GM13977 (cell line): Measurements from ENCODE around the gene NAXD.
"Not testable (repeated sequence)": the region's sequence is repeated elsewhere in the genome, so short reads cannot be mapped to it uniquely, and the experiment has no call there.

Experiments
- DNase-seq: peaks from one replicate; pipeline ENCODE4 v3.0.0; 2012; ENCODE audit warnings: low spot score
- in situ Hi-C: fragments of 300-500 bp; cut with MboI; formaldehyde crosslinking; loops from one replicate; pipeline ENCODE4 v1.12.0; 2022; ENCODE audit warnings: low sequenced_read_pairs, low pct_unique_long_range_greater_than_20kb, mixed read lengths, inconsistent platforms; ENCODE audit not compliant: unreplicated experiment
- TF ChIP-seq, protein P1 (sequence below): IDR thresholded peaks from 2 replicates; pipeline ENCODE4 v1.5.1; 2012; ENCODE audit warnings: mild to moderate bottlenecking, control low read depth; ENCODE audit not compliant: insufficient read depth; ENCODE audit errors: extremely low read depth, missing control alignments

The NAXD gene

DNA sequence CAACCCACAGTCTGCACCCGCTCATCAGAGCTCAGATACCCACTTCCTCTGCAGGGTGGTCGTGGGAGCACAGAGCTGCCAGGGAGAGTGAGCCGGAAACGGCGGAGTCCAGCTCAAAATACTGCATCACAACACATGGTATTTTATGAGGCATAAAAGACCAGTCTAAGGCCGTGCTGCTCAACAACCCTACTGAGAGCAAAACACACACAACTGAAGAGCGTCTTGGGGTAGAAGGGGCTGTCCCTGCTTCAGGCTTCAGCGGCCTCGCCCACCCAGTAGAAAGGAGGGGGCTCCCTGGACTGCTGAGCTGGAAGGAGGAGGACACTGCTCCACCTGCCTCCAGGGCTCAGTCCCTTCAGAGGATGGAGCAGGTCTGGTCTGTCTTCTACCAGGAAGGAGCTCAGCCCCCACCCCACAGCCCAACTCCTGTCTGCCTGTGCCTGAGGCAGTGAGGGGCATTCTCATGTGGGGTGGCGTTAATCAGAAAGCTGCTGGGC is 36.9 kb downstream of the NAXD start:
- no peak for DNase-seq
- TF ChIP-seq, protein P1, sequence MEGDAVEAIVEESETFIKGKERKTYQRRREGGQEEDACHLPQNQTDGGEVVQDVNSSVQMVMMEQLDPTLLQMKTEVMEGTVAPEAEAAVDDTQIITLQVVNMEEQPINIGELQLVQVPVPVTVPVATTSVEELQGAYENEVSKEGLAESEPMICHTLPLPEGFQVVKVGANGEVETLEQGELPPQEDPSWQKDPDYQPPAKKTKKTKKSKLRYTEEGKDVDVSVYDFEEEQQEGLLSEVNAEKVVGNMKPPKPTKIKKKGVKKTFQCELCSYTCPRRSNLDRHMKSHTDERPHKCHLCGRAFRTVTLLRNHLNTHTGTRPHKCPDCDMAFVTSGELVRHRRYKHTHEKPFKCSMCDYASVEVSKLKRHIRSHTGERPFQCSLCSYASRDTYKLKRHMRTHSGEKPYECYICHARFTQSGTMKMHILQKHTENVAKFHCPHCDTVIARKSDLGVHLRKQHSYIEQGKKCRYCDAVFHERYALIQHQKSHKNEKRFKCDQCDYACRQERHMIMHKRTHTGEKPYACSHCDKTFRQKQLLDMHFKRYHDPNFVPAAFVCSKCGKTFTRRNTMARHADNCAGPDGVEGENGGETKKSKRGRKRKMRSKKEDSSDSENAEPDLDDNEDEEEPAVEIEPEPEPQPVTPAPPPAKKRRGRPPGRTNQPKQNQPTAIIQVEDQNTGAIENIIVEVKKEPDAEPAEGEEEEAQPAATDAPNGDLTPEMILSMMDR: no peak
- in situ Hi-C loops: no loop called here

DNA sequence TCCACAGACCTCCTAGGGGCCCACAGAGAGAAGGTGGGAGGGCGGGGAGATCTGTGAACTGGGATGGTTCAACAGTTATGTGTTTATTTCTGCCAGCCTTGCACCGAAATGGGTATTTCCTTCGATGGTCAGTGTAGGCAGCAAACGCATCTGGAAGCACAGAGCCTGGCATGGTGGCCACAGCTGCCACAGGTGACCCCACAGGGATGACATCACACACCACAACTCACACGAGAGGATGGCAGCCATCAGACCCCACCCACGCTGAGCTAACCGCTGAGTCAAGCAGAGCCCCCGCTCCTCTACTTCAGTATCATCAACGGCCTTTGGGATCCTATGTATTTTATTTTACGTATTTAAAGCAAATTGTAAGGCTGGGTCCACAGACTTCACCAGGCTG is 37.4 kb downstream of the NAXD start:
- DNase-seq: no peak
- in situ Hi-C loops: no loop called here
- TF ChIP-seq, protein P1: no peak

DNA sequence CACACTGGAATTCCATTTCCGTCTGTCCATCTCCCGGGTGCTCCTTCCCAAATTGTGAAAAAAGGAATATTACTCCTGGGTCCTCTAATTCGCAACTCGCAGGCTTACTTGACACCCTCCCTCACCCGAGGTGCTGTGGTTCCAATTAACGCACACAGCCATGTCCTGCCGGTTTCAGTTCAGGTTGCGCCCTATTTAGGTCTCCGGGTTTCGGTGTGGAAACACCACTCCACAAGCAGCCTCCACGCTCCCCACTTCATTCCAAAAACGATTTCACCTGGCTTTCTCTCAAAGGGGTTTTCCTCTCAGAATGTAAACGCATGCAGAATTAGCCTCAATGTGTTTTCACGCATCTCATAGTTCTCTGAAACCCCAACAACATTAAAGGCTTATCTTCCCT is 37.9 kb downstream of the NAXD start:
- DNase-seq: no peak
- TF ChIP-seq, protein P1: no peak
- in situ Hi-C loops: no loop called here

DNA sequence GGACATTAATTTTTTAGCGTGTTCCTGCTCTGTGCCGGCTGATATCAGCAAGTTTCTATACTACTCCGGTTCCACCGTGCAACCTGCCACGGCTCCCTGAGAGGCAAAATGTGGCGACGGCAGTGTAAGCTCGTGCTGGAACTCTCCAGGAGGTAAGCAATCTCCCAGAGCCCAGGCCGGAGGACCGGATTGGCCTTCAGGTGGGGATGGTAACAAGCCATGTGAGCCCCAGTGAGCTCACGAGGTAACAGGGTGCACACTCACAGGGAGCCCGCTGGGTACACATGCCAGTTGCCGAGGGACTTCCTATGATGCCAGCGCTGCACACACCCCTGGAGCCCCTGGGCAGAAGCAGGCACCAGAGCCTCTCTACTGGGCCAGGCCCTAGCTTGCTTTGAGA is 38.5 kb downstream of the NAXD start:
- TF ChIP-seq, protein P1: no peak

DNA sequence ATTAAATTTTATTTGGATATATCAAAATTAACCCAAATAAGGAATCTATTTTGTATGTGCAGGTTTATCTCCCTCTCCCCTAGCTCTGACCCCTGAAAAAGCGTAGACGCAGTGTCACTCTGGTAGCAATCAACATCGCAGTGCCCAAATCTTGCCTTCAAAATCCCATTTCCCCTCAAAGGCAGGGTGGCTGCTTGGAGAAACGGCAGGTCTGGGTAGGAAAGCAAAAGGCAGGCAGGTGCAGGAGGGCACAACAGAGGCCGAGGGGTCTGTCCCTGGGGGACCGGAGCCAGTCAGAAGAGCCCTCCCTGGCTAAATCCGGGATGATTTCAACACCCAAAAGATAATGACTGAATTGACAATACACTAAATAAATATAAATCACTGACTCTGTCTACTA is 41.9 kb downstream of the NAXD start:
- TF ChIP-seq, protein P1: no peak
- no peak for DNase-seq
- in situ Hi-C loops: no loop called here

More for the DNA sequence above, 38.5 kb downstream of the NAXD start:
- in situ Hi-C loops: no loop called here
- DNase-seq: no peak

DNA sequence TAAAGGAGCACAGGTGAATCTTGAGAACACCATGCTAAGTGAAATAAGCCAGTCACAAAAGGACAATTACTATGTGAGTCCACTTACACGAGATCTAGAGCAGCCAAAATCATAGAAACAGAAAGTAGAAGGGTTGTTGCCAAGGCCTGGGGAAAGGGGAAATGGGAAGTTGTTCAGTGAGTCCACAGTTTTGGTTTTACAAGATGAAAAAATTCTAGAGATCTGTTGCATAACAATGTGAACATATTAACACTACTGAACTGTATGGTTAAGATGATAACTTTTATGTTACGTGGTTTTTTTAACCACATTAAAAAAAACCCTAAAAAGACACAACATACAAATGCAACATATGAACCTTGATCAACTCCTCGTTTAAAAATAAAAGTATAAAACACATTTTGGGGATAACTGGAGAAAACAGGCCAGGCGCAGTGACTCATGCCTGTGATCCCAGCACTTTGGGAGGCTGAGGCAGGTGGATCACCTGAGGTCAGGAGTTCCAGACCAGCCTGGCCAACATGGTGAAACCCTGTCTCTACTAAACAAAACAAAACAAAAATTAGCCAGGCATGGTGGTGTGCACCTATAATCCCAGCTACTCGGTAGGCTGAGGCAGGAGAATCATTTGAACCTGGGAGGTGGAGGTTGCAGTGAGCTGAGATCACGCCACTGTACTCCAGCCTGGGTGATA is 43.0 kb downstream of the NAXD start:
- in situ Hi-C loops, DNase-seq: not testable (repeated sequence)

DNA sequence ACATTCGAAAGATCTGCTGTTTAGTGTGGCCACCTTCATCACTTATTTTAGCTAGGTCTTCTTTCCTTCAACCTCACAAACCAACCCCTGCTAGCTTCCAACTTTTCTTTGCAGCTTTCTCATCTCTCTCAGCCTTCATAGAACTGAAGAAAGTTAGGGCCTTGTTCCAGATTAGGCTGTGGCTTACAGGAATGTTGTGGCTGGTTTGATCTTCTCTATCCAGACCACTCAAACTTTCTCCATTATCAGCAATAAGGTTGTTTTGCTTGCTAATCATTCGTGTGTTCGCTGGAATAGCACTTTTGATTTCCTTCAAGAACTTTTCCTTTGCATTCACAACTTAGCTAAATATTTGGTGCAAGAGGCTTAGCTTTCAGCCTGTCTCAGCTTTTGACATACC is 45.9 kb downstream of the NAXD start:
- TF ChIP-seq, protein P1: no peak
- DNase-seq: no peak
- in situ Hi-C loops: no loop called here
